ENCODE results near the gene RHOB. TPM values are rescaled to one million over a fixed set of nuclear protein-coding genes. Genes with fewer than 3 reads are reported as not detected.

Gene RHOB
- total and polyA plus RNA-seq, 4 donors, result 82.6 to 634 (median 160) TPM

GRCh38 chr2:20423847-20424246 lies 23.0 kb upstream of the RHOB start:
- Histone ChIP-seq H3K27me3 (ENCODE audit: control insufficient read depth in 4 of 4, insufficient read depth in 4 of 4, low read length in 3 of 4) (no peaks in the 10 kb centered on the region), H3K9me3 (ENCODE audit: control insufficient read depth in 4 of 4, low read length in 3 of 4) (no peaks in the 10 kb centered on the region), H3K27ac (ENCODE audit: low read depth in 1 of 2, low read length in 2 of 2) (peak overlapping the region; percentile 14 to 43), H3K4me1 (ENCODE audit: control insufficient read depth in 4 of 4, insufficient read depth in 4 of 4, low read length in 3 of 4) (peaks cover 10 to 24% (median 20%) of the 10 kb centered on the region in 4 donors), H3K4me3 (ENCODE audit: low read depth in 1 of 3, low read length in 3 of 3) (no peak overlapping the region), H3K36me3 (ENCODE audit: control insufficient read depth in 4 of 4, insufficient read depth in 3 of 4, low read depth in 1 of 4, low read length in 3 of 4) (no peaks in the 10 kb centered on the region), H3K9ac (ENCODE audit: low read depth in 1 of 2, low read length in 2 of 2) (no peak overlapping the region)
- peak; percentile 6 for DNase-seq (ENCODE audit: low spot score)
- no peak for TF ChIP-seq HNF4A (conservative IDR thresholded peaks at IDR 0.05)
- TF ChIP-seq GABPA (IDR thresholded peaks at IDR 0.05 in 1 of 2, conservative IDR thresholded peaks at IDR 0.05 in 1 of 2), result no peak
- TF ChIP-seq TAF1 (conservative IDR thresholded peaks at IDR 0.05), result no peak
- TF ChIP-seq EGR1 (IDR thresholded peaks at IDR 0.05; ENCODE audit: low read depth in 2 of 2), result no peak
- TF ChIP-seq HNF4G (IDR thresholded peaks at IDR 0.05), result no peak
- no peak for TF ChIP-seq FOXA1 (IDR thresholded peaks at IDR 0.05)
- TF ChIP-seq RAD21 (IDR thresholded peaks at IDR 0.05), result no peak
- TF ChIP-seq NR2F2 (IDR thresholded peaks at IDR 0.05), result no peak
- TF ChIP-seq RXRA (IDR thresholded peaks at IDR 0.05), result no peak
- TF ChIP-seq MAX (IDR thresholded peaks at IDR 0.05), result no peak
- TF ChIP-seq SP1 (IDR thresholded peaks at IDR 0.05), result no peak
- no peak for TF ChIP-seq JUND (IDR thresholded peaks at IDR 0.05)
- 98% methylated on average over 2 of the region's 2 CpGs for WGBS

GRCh38 chr2:20424300-20425290 lies 22.3 kb upstream of the RHOB start:
- H3K27ac ChIP-seq (ENCODE audit: low read depth in 1 of 2, low read length in 2 of 2), result peak overlapping the region; percentile 14 to 43
- no peak overlapping the region for H3K4me3 ChIP-seq (ENCODE audit: low read depth in 1 of 3, low read length in 3 of 3)
- H3K9ac ChIP-seq (ENCODE audit: low read depth in 1 of 2, low read length in 2 of 2), result no peak overlapping the region
- H3K9me3 ChIP-seq (ENCODE audit: control insufficient read depth in 4 of 4, low read length in 3 of 4), result no peaks in the 10 kb centered on the region
- H3K27me3 ChIP-seq (ENCODE audit: control insufficient read depth in 4 of 4, insufficient read depth in 4 of 4, low read length in 3 of 4), result no peaks in the 10 kb centered on the region
- TF ChIP-seq CTCF (IDR thresholded peaks at IDR 0.05; ENCODE audit: low read depth, low read length, missing input control) (no peak), HNF4A (conservative IDR thresholded peaks at IDR 0.05) (no peak), SP1 (IDR thresholded peaks at IDR 0.05) (peak; percentile 31), ZBTB33 (IDR thresholded peaks at IDR 0.05) (no peak), YY1 (IDR thresholded peaks at IDR 0.05) (no peak), RAD21 (IDR thresholded peaks at IDR 0.05) (no peak)
- WGBS, result 70% methylated on average over 15 of the region's 15 CpGs
- peak; percentile 8 for DNase-seq (ENCODE audit: low spot score)
- peaks cover 9 to 24% (median 17%) of the 10 kb centered on the region in 4 donors for H3K4me1 ChIP-seq (ENCODE audit: control insufficient read depth in 4 of 4, insufficient read depth in 4 of 4, low read length in 3 of 4)
- no peaks in the 10 kb centered on the region for H3K36me3 ChIP-seq (ENCODE audit: control insufficient read depth in 4 of 4, insufficient read depth in 3 of 4, low read depth in 1 of 4, low read length in 3 of 4)

Data from liver (tissue), 9 donors.